Kidney glomerular epithelial cell (primary cell): ENCODE measurements around the gene H1-8.

Experiments
- DNase-seq: peaks from one replicate; lab custom pipeline; 2025; lab: John Stamatoyannopoulos, UW

H1-8 gene

DNA sequence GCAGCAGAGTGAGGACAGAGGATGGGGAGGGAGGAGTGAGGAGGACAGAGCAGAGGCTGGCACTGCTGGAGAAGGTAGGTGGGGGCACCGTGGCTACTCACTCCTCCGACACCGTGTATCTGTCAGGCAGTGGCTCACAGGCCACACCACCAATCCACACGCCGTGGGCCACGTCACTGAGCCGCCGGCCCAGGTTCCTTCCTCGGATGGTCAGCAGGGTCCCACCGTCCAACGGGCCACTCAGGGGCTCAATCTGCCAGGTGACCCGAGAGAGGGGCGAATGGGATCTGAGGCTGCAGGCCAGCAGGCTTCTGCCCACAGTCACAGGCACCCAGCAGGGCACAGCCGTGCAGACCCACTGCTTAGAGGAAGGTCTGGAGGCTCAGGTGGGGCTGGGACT is 30.5 kb downstream of the H1-8 start:
- DNase-seq, result no peak

DNA sequence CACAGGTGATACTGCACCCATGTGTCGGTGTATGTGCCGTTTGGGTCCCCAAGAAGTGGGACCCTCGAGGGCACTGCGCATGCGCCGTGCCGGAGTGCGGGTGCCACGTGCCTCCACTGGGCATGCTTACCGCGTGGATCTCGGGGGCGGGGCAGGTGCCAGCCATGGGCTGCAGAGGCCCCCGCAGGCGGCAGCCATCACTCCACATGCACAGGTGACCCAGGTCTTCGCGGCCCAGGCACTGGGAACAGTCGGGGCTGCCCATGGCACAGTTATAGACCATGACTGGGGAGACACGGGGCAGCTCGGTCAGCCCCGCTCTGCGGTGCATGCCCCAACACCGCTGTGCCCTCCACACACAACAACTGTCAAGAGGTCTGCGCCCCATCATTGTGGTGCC is 31.2 kb downstream of the H1-8 start:
- DNase-seq, result no peak

DNA sequence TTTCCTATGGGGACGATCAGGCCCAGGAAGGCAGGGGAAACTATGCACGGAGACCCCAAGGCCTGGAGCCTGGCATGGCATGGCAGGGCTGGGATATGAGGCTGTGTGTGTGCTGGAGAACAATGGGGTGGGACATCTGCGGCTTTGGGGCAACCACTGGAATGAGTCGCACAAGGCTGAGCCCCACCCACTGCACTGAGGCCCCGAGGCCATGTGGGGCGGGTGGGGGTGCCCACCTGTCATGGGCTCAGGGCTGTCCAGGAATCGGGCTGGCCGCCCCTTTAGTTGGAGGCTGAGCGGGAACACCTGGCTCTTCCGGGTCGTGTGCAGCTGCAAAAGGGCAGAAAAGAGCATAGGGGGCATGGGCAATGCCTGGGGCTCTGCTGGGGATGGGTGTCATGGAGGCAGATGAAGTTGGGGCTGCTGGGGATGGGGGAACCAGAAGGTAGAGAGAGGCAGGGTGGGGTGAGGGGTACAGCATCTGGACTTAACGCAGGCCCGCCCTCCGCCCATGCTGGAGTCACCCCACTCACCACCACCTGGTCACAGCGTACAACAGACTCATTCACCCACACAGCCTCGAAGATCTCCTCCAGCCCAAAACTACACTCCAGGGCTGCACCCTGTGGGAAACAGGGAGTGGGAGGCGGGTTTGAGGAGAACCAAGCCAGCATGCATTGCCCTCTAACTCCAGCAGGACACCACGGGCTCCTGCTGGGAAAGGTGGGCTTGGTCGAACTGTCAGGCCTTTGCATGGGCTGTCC is 32.4 kb downstream of the H1-8 start:
- no peak for DNase-seq

DNA sequence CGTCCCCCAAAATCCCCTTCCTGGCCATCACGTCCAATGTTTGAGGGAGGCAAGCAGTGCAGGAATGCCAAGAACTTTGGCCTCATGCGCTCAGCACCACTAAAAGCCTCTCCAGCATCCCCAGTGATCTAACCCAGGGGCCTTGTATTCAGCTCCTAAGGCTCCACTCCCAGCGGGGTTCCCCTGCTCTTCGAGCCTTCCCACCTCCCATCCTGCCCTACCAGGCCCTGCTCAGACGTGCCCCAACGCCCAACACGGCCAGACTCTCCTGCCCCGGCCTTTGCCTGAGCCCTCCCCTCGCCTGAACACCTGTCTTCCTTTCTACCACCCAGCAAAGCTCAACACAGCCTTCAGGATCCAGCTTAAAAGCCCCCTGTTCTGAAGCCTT is 33.0 kb downstream of the H1-8 start:
- no peak for DNase-seq

DNA sequence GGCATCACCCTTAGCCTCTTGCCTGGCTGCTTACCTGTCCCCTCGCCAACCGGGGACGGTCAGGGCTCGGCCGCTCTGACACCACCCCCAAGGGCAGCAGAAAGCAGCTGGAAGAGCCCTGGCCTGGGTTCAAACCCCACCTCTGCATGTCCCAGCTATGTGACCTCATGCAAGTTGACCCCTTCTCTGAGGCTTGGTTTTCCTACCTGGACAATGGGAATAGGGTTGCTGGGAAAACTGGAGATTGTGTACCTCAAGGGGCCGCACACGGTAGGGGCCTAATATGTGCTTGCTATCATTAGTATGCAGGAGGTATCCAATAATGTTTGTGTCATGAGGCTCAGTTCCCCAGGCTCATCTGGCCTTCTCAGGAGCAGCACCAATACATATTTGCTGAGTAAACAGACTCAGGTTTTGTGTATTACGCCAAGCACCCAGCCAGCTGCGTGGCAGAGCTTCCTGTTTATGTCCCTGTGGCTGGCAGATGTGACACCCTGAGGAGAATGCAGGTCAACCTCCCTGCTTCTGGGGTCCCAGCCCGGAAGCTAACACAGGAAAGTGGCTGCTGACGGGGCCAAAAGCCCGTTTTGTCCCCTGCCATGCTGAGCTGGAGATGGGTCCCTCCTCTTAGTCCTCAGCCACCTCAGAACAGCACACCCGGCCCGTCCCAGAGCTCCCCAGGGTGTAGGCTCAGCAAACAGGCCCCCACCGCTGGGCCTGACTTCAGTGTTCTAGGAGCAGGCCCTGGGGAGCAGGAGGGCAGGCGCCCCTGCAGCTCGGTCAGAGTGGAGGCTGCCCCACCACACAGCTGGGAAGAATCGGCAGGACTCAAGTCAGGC is 33.8 kb downstream of the H1-8 start:
- DNase-seq, result no peak

DNA sequence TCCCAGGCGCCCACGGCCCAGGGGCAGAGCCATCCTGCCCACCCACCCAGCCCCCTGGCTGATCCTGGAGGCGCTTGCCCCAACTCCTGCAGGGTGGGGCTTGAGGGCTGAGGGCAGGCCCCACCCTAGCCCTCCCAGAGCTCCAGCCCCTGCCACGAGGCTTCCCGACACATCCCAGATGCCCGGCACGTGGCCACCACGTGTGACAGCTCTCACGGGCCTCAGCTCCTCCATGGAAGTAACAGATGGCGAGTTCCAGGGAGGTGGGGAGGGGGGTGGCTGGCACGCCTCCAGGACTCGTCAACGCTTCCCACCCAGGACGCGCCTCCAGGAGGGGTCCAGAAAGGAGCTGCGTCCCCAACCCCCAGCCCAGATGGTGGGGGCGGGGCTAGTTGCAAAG is 34.4 kb downstream of the H1-8 start:
- DNase-seq, result no peak

DNA sequence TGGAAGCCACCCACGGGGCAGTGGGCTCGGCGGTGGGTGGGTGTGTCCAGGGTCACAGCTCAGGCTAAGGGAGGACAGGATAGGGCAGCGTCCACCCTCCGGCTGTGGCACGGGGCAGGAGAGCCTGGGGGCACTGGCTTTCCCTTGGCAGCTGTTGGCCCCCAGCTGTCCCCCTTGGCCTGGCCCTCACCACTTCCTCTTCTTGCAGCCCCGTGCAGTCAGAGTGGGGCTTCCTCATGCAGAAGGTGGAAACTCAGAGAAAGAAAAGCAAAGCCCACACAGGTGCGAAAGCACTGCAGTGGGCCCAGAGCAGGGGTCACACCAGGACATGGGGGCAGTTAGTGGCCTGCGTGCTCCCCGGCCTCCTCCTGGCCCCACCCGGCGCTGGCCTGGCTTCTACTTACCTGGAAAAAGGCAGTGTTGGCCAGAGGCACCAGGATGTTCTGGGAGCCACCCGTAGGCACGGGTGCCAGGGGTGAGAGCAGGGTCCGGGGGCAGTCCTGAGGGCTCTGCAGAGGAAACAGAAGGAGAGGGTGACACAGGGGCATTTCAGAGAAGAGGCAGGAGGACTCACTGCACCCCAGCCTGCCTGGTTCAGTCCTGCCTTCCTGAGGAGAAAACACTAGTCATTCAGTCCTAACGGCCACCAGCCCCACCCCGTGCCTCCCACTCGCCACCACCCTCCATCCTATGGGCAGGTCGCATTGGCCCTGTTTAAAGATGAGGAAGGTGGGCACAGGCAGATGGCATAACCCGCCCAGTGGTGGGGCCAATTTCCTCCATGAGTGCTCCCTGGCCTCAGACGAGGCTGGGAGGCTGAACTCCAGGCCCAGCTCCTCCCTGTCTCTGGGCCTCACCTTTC is 35.2 kb downstream of the H1-8 start:
- no peak for DNase-seq

DNA sequence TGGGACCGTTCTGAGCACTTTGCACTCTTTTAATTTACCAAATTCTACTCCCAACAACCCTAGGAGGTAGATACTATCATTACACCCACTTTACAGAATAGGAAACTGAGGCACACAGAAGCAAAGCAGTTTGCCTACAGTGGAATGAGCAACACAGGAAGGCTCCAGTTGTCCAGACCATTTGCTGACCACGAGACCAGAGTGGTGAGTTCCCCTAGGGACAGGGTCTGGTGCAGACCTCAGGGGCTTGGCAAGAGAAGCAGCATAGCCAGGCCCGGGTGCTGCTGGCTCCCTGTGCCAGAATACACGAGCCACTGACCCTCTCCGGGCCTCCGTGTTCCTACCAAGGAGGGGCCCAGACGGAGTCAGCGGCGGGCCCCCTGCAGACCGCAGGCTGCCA is 37.0 kb downstream of the H1-8 start:
- no peak for DNase-seq

DNA sequence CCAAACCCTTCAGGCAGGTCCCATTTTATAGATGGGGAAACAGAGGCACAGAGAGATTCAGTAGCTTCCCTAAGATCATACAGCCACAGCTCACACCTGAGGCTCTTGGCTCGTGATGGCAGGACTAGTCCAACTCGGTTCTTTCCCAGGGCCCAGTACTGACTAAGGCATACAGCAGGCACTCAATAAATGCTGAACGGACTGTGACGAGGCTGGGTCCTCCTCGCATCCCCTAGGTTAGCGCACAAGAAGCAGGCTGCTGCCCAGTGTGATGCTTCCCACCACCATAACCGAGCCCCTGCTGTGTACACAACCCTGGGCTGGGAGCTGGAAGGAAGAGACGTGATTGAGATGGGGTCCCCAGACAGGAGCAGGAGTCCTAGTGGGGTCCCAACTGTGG is 38.6 kb downstream of the H1-8 start:
- no peak for DNase-seq

DNA sequence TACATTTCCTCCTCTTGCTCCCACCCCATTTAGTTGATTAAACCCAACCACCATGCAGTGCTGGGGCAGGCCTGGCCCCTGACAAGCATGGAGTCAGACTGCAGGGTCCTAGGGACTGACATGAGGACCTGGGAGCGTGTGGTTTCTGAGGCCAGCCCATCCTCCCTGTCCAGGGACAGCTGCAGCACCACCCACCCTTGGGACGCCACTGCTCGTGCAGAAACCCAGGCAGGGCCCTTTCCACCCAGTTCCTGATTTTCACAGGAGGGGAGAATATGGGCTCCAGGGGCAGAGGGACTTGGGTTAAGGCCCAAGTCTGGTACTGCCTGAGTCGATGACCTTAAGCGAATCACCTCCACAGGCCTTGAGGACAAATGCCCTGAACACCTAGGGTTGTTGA is 39.8 kb downstream of the H1-8 start:
- no peak for DNase-seq

DNA sequence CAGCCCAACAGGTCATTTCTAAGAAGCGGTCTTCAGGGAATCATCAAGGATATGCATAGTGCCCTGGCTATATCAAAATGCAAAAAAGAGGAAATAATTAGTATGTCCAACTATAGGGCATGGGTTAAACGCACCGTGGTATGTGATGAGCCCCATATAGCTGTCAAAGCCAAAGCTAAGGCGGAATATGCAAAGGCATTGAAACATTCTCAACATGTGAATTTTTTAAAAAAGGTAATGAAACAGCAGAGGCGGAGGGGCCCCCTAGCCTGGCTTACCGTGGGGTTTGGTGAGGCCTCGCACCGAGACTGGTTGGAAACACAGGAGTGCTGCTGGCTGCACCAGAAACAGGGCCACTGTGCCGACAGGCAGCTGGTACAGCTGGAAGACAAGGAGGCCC is 40.3 kb downstream of the H1-8 start:
- DNase-seq, result no peak

DNA sequence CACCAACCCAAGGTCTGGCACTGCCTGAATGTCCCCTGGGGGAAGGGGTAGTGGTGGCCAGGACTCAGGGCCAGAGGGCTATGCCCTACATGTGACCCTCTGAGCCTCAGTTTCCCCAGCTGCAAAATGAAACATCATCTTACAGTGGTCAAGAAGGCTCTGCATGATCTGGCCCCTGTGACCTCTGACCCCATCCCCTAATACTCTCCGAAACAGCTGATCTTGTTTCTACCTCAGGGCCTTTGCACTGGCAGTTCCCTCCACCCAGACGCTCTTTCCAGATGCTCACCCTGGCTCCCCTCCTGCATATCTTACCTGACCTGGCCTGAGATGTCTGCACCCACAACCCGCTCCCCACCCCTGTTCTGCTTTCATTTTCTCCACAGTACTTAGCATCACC is 41.7 kb downstream of the H1-8 start:
- DNase-seq, result no peak

DNA sequence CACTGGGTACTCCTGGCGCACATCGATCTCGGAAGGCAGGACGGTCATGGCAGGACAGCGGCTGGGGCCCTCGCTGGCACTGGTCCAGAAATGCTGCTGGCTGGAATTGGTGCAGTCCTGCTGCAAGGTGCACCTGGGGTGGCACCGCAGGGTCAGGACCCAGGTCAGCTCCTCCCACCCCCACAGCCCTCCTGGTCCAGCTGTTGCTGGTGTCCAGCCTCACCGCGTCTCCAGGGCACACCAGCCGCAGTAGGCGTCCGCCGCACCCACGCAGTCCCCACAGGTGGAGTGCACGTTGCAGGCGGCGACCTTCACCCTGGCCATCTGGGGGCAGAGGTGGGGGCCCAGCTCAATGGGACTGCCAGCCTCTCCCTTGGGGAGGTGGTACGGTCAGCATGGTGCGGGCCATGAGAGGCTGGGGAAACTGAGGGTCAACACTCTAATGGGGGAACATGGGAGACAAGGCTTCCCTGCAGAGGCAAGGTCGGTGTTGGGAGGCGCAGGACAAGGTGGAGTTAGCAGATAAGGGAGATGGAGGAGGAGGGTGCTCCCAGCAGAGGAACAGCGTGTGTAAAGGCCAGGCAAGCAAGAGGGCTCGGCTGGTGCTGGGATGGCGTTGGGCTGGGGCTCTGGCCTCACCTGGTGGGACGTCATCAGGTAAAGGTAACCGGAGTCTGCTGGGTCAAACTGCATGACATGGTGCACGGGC is 43.1 kb downstream of the H1-8 start:
- DNase-seq, result no peak

DNA sequence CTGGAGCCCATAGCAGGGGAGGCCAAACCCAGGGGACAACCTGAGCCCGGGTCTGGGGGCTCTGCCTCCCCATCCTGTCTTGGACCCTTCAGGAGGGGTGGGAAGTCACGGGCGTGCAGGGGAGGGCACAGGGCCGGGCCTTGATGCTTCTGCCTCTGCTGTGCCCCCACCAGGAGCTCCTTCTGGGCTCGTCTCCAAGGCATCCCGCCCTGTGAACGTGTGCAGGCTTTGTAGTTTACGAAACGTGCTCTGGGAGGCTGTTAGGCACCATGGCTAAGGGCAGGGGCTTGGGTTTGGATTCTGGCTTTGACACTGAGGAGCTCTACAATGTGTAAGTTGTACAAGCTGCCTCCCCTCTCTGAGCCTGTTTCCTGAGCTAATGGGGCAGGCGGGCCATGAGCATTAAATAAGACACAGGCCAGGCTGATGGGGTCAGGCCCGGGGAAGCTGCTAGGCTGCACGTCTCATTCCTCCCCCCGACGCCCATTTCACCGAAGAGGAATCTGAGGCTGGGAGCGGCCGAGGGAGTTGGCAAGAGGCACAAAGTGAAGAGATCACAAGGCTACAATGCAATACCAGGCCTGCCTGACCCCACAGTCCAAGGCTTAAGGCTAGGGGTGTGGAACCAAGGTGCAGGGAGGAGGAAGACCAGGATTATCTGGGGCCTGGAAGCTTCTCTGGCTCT is 43.9 kb downstream of the H1-8 start:
- DNase-seq, result no peak

DNA sequence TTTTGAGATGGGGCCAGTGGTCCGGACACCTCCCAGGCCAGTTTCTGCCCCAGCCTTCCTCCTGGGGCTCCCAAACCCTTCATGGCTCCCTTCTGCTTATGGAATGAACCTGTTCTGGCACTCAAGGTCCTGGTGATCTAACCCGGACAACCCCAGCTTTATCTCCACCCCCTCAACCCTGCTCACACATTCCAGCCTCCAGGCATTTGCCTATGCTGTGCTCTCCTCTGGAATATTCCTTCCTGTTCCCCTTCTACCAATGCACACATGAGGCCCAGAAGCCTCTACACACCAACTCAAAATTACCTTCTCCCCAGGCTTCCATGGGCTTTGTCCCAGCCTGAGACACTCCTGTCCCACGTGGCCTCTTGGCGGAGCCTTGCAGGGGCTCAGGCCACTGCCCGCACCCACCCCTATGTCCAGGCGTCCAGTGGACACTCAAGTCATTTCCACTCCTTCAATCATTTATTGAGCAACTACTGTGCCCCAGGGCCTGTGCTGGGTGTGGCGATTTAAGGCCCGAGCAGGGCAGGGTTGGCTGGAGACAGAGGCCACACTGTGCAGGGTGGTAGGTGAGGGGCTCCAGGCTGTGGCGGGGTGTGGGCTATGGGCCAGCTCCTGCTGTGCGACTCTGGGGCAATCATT is 44.7 kb downstream of the H1-8 start:
- DNase-seq, result no peak

DNA sequence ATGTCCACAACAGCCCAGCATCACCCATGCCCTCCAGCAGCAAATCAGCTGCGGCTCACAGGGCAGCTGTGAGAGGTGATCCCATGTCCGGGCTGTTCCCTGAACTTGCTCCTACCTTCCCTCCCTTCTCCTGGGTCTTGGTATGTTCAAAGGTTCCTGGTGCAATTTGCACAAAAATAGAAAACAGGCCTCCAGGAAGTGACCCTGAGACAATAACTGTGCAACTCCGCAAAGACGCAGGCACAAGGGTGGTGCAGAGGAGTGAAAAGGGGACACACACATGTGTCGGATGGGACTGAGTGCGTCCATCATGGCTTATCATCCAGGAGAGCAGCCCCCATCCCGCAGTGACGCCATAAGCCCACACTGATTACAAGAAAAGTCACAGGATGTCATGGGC is 47.2 kb downstream of the H1-8 start:
- DNase-seq, result no peak

DNA sequence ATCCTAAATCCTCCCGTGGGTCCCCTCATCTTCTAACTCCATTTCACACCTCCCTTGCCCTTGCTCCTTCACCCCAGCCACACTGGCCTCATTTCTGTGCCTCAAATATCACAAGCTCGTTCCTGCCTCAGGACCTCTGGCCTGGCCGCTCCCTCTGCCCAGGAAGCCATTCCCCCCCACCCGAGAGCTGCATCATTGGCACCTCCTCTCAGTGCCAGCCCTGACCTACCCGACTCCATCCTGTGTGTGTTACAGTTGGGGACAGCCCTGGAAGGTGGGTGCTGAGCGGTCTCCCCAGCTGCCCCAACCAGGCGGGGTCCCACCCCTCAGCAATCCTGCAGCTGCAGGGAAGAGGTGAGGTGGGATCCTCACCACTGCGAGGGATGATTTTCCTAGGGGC is 49.0 kb downstream of the H1-8 start:
- DNase-seq, result no peak

DNA sequence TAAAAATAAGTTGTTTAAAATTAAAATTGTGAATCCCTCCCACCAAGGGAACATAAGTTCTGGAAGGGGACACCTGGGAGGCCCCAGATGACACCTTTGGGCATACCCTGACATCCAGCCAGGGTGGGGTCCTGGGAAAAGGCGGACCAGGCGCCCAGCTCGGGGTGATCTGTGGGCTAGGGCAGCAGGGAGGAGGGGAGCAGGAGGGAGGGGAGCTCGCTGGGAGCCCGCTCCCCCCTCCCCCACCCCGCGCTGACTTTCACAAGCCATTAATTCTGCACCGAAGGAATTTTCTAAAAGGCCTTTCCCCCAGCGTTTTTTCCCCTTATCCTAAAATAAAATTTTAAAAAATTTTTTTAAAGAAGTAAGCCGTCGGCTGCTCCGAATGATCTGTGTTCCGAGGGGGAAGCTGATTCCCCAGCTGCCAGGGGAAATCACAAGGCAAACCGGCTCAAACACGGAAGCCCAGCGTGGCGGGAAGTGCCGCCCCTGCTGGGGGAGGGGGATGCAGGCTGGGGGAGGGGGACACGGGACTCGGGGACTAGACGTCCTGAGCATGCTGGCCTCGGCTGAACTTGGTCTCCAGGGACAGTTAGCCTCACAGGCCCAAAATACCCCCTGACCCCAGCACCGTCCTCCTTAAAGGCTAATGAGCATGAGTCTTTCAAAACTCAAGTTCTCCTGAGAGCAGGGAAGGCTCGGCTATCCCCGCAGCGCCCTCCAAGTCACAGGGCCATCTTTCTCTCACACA is 49.6 kb downstream of the H1-8 start:
- DNase-seq, result no peak

DNA sequence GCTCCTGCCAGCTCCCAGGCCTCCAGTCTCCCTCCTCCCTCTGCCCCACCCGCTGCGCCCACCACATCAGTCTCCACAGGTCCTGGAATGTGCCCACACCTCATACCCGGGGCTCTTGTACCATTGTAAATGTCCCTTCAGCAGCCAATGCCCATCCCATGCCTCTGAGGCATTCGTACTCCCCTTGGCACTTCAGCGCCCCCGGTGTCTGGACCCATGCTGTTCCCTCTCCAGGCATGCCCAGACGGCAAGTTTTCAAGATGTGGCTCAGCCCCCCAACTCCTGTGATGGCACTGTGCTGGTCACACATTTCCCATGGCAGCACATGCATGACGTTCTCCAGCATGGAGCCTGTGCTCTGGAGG is 50.2 kb downstream of the H1-8 start:
- no peak for DNase-seq

DNA sequence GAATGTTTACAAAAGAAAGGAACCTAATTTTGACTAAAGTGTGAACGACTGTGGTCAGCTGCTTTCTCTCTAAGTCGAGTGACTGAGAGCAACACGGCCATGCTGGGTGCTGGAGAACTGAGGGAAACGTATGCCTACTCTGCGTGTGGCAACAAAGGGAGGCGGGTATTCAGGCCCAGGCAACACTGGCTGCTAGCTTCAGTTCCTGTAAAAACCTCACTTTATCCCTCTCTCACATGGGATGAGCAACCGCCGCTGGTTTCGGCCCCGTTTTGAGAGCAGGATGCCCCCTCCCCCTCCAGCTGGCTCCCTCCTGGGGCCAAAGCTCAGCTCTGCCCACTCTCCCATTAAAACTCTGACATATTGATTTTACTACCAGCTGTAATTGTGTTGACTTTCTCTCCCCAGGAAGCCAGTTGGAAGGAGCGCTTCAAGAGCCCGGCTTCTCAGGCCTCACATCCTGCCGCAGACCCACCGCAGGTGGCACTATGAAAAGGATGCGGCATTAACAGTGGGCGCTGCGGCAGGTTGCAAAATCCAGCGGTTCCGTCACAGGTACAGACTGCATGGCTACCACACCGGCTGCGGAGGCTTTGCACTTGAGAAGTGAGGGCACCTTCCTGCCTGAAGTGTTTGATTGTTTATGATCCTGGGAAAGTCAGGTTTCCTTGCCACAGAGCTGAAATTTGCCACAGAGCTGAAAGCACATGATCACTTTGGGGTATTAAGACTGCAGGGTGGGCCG is 50.8 kb downstream of the H1-8 start:
- DNase-seq, result no peak
